NOMO-1 (cell line): ENCODE measurements around the gene CDAN1.
A peak's percentile ranks its signal among the peaks of the same experiment; 100 is the strongest.
"Not testable (repeated sequence)": the region's sequence is repeated elsewhere in the genome, so short reads cannot be mapped to it uniquely, and the experiment has no call there.

Experiments
- DNase-seq, 2 experiments: peaks; one replicate each; lab custom pipeline; 2025; ENCODE audit not compliant: unreplicated experiment in 2 of 2; lab: John Stamatoyannopoulos, UW

CDAN1 gene

GRCh38 chr15:42712584-42712983, 24.3 kb downstream of the CDAN1 start:
- DNase-seq = no peak

DNA sequence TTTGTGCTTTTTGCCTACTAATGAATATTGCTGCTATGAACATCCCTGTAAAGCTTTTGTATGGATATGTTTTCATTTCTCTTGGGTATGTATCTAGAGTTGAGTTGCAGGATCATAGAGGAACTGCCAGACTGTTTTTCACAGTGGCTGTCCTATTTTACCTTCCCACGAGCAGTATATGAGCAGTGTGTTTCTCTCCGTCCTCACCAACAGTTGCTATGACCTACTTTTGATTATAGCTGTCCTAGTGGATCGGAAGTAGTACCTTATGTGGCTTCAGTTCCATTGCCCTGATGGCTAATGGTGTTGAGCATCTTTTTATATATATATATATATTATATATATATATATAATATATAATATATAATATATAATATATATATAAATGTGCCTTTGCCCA, 25.2 kb downstream of the CDAN1 start:
- DNase-seq = no peak

DNA sequence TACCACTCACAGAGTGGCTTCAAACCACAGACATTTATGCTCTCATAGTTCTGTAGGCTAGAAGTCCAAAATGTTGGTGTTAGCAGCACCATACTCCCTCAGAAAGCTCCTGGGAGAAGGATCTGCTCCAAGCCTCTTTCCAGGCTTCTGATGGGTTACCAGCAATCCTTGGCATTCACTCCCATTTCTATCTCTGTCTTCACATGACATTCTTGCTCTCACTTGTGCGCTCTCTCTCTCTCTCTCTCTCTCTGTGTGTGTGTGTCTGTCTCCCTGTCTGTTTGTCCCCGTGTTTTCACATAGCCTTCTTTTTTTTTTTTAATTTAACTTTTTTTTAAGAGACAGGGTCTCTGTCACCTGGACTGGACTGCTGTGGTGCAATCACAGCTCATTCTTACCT, 26.3 kb downstream of the CDAN1 start:
- no peak for DNase-seq

DNA sequence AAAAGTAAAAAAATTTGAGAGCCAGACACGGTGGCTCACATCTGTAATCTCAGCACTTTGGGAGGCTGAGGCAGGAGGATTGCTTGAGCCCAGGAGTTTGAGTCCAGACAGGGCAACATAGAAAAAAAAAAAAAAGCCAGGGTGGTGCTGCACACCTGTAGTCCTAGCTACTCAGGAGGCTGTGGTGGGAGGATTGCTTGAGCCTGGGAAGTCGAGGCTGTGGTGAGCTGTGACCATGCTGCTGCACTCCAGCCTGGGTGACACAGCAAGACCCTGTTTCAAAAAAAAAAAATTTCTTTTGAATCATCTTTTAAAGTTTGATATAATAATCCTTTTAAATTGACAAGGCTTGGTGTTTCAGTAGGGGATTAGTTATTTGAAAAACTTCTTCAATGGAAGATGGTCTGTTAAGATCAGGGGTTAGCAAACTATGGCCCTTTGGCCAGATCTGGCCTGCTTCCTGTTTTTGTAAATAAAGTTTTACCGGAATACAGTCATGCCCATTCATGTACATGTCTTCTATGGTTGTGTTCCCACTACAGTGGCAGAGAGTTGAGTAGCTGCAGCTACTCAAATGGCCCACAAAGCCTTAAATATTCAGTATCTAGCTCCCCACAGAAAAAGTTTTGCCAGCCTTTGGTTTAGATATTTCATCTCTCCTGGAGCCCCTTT, 28.9 kb downstream of the CDAN1 start:
- no peak for DNase-seq

GRCh38 chr15:42707068-42707467, 29.9 kb downstream of the CDAN1 start:
- DNase-seq = no peak

- no peak for DNase-seq
These were observed 31.6 kb downstream of the CDAN1 start for GRCh38 chr15:42705336-42705735.

- DNase-seq = peak; percentile 26 to 61
These were observed 32.4 kb downstream of the CDAN1 start for GRCh38 chr15:42704492-42704926.

DNA sequence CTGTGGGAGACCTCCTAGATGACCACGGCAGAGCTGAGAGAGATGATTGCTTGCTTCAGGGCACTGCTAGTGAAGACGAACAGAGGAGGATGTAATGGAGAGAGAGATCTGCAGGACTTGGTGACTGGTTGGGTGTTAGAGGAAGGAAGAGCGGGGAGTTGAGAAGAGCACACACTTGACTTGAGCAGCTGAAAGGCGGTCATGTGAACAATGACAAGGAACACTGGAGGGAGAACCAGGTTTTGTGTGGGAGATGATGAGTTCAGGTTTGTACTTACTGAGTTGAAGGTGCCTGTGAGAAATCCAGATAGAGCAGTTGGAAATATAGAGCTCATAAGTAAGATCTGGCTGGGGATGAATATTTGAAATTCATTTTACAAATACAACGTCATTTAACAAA, 40.3 kb downstream of the CDAN1 start:
- DNase-seq = no peak

GRCh38 chr15:42695527-42696071, 41.3 kb downstream of the CDAN1 start:
- no peak for DNase-seq

GRCh38 chr15:42694398-42694797, 42.5 kb downstream of the CDAN1 start:
- DNase-seq = no peak

- no peak for DNase-seq
These were observed 43.0 kb downstream of the CDAN1 start for GRCh38 chr15:42693942-42694341.

DNA sequence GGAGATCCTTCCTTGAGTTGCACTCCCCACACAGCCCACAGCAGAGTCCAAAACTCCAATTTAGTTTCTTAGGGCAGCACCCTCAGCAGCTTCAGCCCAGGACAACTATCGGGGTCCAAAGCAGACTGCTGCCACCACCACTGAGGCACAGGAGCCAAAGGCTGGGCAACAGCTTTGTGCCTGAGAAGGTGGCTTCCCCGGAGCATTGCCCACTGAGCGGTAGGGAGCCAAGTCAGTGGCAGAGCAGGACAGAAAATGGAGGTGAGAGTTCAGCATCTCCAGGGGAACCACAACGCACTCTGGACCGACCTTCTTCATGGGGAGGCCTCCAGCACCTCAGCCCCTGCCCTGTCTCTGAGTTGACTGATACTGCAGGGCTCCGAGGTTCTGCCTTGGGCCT, 43.4 kb downstream of the CDAN1 start:
- no peak for DNase-seq

GRCh38 chr15:42692997-42693396, 43.9 kb downstream of the CDAN1 start:
- no peak for DNase-seq

- no peak for DNase-seq
These were observed 44.4 kb downstream of the CDAN1 start for GRCh38 chr15:42692536-42692935.

DNA sequence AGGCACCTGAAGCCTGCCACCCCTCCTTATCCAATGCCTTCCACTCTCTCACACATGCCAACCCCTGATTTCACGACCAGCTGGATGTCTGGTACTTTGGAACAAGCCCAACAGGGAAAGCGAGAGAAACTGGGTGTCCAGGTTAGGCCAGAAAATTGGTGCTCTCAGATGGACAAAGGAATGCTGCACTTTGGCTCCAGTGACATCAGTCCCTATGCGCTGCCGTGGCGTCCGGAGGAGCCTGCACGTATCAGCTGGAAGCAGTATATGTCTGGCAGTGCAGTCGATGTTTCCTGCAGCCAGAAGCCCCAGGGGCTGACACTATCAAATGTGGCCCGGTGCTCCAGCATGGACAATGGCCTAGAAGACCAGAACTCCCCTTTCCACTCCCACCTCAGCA, 45.2 kb downstream of the CDAN1 start:
- no peak for DNase-seq

DNA sequence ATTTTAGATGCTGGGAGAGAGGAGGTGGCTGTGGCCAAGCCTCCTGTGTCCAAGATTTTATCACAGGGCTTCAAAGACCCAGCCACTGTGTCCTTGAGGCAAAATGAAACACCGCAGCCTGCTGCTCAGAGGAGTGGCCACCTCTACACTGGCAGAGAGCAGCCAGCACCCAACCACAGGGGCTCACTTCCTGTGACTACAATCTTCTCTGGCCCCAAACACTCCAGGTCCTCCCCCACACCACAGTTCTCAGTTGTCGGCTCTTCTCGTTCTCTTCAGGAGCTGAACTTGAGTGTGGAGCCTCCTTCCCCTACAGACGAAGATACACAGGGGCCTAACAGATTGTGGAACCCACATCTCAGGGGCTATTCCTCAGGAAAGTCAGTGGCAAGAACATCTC, 45.6 kb downstream of the CDAN1 start:
- DNase-seq = no peak

DNA sequence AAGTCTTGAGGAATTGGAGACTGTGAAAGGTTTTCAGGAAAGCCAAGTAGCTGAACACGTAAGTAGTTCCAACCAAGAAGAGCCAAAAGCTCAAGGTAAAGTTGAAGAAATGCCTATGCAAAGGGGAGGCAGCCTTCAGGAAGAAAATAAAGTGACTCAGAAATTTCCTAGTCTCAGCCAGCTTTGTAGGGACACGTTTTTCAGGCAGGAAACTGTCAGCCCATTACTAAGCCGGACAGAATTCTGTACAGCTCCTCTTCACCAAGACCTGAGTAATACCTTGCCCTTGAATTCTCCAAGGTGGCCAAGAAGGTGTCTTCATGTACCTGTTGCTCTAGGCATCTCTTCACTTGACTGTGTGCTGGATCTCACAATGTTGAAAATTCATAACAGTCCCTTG, 48.6 kb downstream of the CDAN1 start:
- DNase-seq = no peak

DNA sequence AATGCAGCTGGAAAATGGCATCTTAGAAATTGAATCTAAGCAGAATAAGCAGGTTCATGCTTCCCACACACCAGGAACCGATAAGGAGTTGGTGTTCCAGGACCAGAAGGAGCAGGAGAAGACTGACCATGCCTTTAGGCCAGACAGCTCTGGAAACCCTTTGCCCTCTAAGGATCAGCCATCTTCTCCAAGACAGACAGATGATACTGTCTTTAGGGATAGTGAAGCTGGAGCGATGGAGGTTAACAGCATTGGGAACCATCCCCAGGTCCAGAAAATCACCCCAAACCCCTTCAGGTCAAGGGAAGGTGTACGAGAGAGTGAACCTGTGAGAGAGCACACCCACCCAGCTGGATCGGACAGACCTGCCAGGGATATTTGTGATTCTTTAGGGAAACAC, 49.2 kb downstream of the CDAN1 start:
- no peak for DNase-seq

- no peak for DNase-seq
These were observed 50.6 kb downstream of the CDAN1 start for GRCh38 chr15:42686281-42686680.

DNA sequence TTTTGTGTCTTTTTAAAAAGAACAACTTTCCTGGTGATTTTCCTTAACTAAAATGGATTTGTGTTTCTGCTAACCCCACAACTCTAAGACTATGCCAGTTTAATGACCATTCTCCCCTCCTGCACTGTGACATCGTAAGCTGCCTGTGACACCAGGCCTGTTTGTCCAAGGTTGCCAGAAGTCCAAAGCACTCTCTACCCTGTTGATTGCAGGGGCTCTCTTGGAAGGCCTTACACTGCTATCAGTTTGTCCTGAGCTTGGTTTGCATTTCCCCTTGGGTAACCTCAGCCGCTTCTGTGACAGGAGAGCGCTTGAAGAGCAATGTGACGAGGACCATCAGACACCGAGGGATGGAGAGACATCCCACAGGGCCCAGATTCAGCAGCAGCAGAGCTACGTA, 55.8 kb downstream of the CDAN1 start:
- no peak for DNase-seq

- DNase-seq = not testable (repeated sequence)
These were observed 56.8 kb downstream of the CDAN1 start for GRCh38 chr15:42680142-42680482.

- DNase-seq = peak in 1 of 2 experiments; percentile 5
These were observed 57.4 kb downstream of the CDAN1 start for GRCh38 chr15:42679285-42680141.
